ENCODE measurements around the gene NAGS.
"Not testable (repeated sequence)": the region's sequence is repeated elsewhere in the genome, so short reads cannot be mapped to it uniquely, and the experiment has no call there.

The NAGS gene

GRCh38 chr17:44044071-44044470, 39.6 kb downstream of the NAGS start:
- DNase-seq = no peak

- DNase-seq = no peak
Measured at GRCh38 chr17:44045486-44045885, 41.1 kb downstream of the NAGS start.

GRCh38 chr17:44046893-44047292, 42.5 kb downstream of the NAGS start:
- DNase-seq = not testable (repeated sequence)

- DNase-seq = no peak
Measured at GRCh38 chr17:44049294-44050060, 45.1 kb downstream of the NAGS start.

GRCh38 chr17:44053125-44053872, 48.9 kb downstream of the NAGS start:
- DNase-seq = no peak
